ENCODE results near the gene BPNT1. TPM values are rescaled to one million over a fixed set of nuclear protein-coding genes. Genes with fewer than 3 reads are reported as not detected.
"Not testable (repeated sequence)": the region's sequence is repeated elsewhere in the genome, so short reads cannot be mapped to it uniquely, and the experiment has no call there.

Gene BPNT1
- total RNA-seq = 10 to 100 TPM; 12.8 to 14.5 TPM
- long read RNA-seq, donor 1, partial matches to known transcripts = 0 of 1 reads
- long read RNA-seq, donor 1, other reads (novel, unspliced or antisense) = 1 of 1 reads
- long read RNA-seq, donor 2, transcript BPNT1-201 (9 exons, 2,465 nt) = major isoform, 6 of 6 reads
- long read RNA-seq, donor 2, partial matches to known transcripts = 0 of 6 reads
- long read RNA-seq, donor 2, other reads (novel, unspliced or antisense) = 0 of 6 reads

GRCh38 chr1:220089650-220090556, at the start of gene BPNT1:
TSS of gene BPNT1 (minus strand) at chr1:220089788. CDS start at chr1:220079846, 9,942 bp downstream.
- peak; percentile 98 for DNase-seq (ENCODE audit: low spot score)
- intact Hi-C loops (cut with DNase I) = loop anchor here (5.0 to 10.0 kb wide), 2 partner anchors 43 to 55 kb away; partner anchors contain the start of gene EPRS1 (in 1 of the 2)

GRCh38 chr1:220137019-220137786, 47.6 kb upstream of the BPNT1 start:
- intact Hi-C loops (cut with DNase I) = no loop called here
- no peak for DNase-seq (ENCODE audit: low spot score)

- intact Hi-C loops (cut with DNase I) = no loop called here
- DNase-seq (ENCODE audit: low spot score) = no peak
These were observed 46.2 kb upstream of the BPNT1 start for GRCh38 chr1:220135755-220136154.

- intact Hi-C loops (cut with DNase I) = no loop called here
These were observed 40.1 kb upstream of the BPNT1 start for GRCh38 chr1:220129479-220130210.

GRCh38 chr1:220127076-220127475, 37.5 kb upstream of the BPNT1 start:
- intact Hi-C loops (cut with DNase I) = no loop called here
- DNase-seq (ENCODE audit: low spot score) = no peak

More at GRCh38 chr1:220129479-220130210, 40.1 kb upstream of the BPNT1 start:
- no peak for DNase-seq (ENCODE audit: low spot score)

GRCh38 chr1:220124542-220124941, 35.0 kb upstream of the BPNT1 start:
- intact Hi-C loops (cut with DNase I) = no loop called here

GRCh38 chr1:220123889-220124288, 34.3 kb upstream of the BPNT1 start:
- intact Hi-C loops (cut with DNase I) = no loop called here
- DNase-seq (ENCODE audit: low spot score) = no peak

More at GRCh38 chr1:220124542-220124941, 35.0 kb upstream of the BPNT1 start:
- DNase-seq (ENCODE audit: low spot score) = no peak

- DNase-seq (ENCODE audit: low spot score) = no peak
These were observed 33.5 kb upstream of the BPNT1 start for GRCh38 chr1:220123066-220123465.

GRCh38 chr1:220121791-220122530, 32.4 kb upstream of the BPNT1 start:
- intact Hi-C loops (cut with DNase I) = no loop called here
- DNase-seq (ENCODE audit: low spot score) = no peak

More at GRCh38 chr1:220123066-220123465, 33.5 kb upstream of the BPNT1 start:
- intact Hi-C loops (cut with DNase I) = no loop called here

- no peak for DNase-seq (ENCODE audit: low spot score)
- intact Hi-C loops (cut with DNase I) = no loop called here
These were observed 29.5 kb upstream of the BPNT1 start for GRCh38 chr1:220119043-220119512.

- no peak for DNase-seq (ENCODE audit: low spot score)
- intact Hi-C loops (cut with DNase I) = no loop called here
These were observed 23.6 kb upstream of the BPNT1 start for GRCh38 chr1:220113136-220113695.

GRCh38 chr1:220112600-220112999, 23.0 kb upstream of the BPNT1 start:
- intact Hi-C loops (cut with DNase I); DNase-seq (ENCODE audit: low spot score): not testable (repeated sequence)

GRCh38 chr1:220110473-220110872, 20.9 kb upstream of the BPNT1 start:
- DNase-seq (ENCODE audit: low spot score); intact Hi-C loops (cut with DNase I): not testable (repeated sequence)

- DNase-seq (ENCODE audit: low spot score) = no peak
- intact Hi-C loops (cut with DNase I) = loop anchor here in 1 of 2 donors (10.0 kb wide), 1 partner anchor 65 kb away; no protein-coding TSS in a partner anchor
These were observed 10.2 kb upstream of the BPNT1 start for GRCh38 chr1:220099826-220100225.

GRCh38 chr1:220094016-220094911, 4.7 kb upstream of the BPNT1 start, which contains the start of gene IARS2:
TSS of gene IARS2 (plus strand) at chr1:220094132. CDS start at chr1:220094217, 85 bp downstream.
- intact Hi-C loops (cut with DNase I) = loop anchor here (5.0 to 10.0 kb wide), 2 partner anchors 47 to 59 kb away; partner anchors contain the start of gene EPRS1 (in 1 of the 2)
- peak; percentile 96 for DNase-seq (ENCODE audit: low spot score)

- no peak for DNase-seq (ENCODE audit: low spot score)
- intact Hi-C loops (cut with DNase I) = loop anchor here (5.0 to 10.0 kb wide), 2 partner anchors 46 to 59 kb away; partner anchors contain the start of gene EPRS1 (in 1 of the 2)
These were observed 3.9 kb upstream of the BPNT1 start for GRCh38 chr1:220093361-220094015.

Measured in posterior vena cava (tissue), 2 donors.